Pancreas (tissue), 10 donors: Measurements from ENCODE around the gene WNT3A. TPM values are rescaled to one million over a fixed set of nuclear protein-coding genes. Genes with fewer than 3 reads are reported as not detected.

Experiments
- ATAC-seq, 4 donors: fragments of 200-7000 bp; cut with Tn5 transposase; one replicate each; pipeline versions ENCODE4 v1.8.0 to v1.9.1; 2020; ENCODE audit warnings: mild to moderate bottlenecking in 4 of 4, moderate library complexity in 4 of 4
- DNase-seq, 6 donors: peaks; one replicate each; pipeline ENCODE4 v3.0.0-alpha.2; 2020
- FAIRE-seq: peaks from 2 replicates; lab custom pipeline; 2012; peaks lifted over from hg19 to GRCh38; lab: Jason Lieb, UNC
- H3K27ac ChIP-seq, 4 donors: fragments of 200-600 bp; sonication (generic); 1 replicate in 3 of 4; 2 replicates in 1 of 4; pipeline versions ENCODE4 v1.5.0 to v1.8.0; 2020
- H3K27me3 ChIP-seq, 4 donors: fragments of 200-600 bp; one replicate each; pipeline ENCODE4 v1.8.0; 2021
- H3K36me3 ChIP-seq, 3 donors: fragments of 200-600 bp; sonication (generic) in 1 of 3; one replicate each; pipeline versions ENCODE4 v1.5.0 to v1.8.0; 2020 to 2021
- H3K4me1 ChIP-seq, 3 donors: fragments of 200-600 bp; one replicate each; pipeline ENCODE4 v1.8.0; 2021
- H3K4me3 ChIP-seq, 4 donors: fragments of 200-600 bp; sonication (generic) in 2 of 4; one replicate each; pipeline versions ENCODE4 v1.5.0 to v1.8.0; 2020 to 2021
- H3K9me3 ChIP-seq, 4 donors: fragments of 200-600 bp; one replicate each; pipeline ENCODE4 v1.8.0; 2021
- WGBS, 2 donors: extraction: QIAGEN DNeasy Blood & Tissue Kit; methylation state at CpG; one replicate each; pipeline ENCODE4 v1.1.7; 2013; 5-methylcytosine and 5-hydroxymethylcytosine counted together
- intact Hi-C, 3 donors: fragments of 100-400 bp; cut with DNase I; formaldehyde crosslinking; loops; one replicate each; pipeline versions ENCODE4 v1.11.1 to v1.14.2; 2022
- polyA plus RNA-seq, 2 donors: library from polyadenylated mRNA; stranded (reverse); fragments of 200-250 nt; gene quantifications; one replicate each; pipeline ENCODE4 v1.2.3, GENCODE V29; 2013
- total RNA-seq, 6 donors: library from RNA; stranded (reverse); fragmentation: NEBNext Ultra II Directional in 4 of 6; extraction: Animal tissue kit (Norgen Biotek cat#: 25700) in 4 of 6; gene quantifications; one replicate each; pipeline versions ENCODE4 v1.2.1 to v1.2.4, GENCODE V29; 2021 to 2023
- TF ChIP-seq, protein P1 (sequence below), 4 donors: fragments of 200-600 bp; sonication (generic) in 3 of 4; IDR thresholded peaks; one replicate each; pipeline versions ENCODE4 v1.5.0 to v1.8.0; 2021; ENCODE audit warnings: antibody characterized with exemption in 4 of 4
- donor health status: healthy with polysubstance abuse.
- donor health status: DM: no; HTN: no; CAD: no; lungs with moderate emphysema.
- donor health status: DM: no; HTN: no; CAD: no.
- donor health status: control.
- donor health status: control.
- donor health status: Bipolar disorder and iron deficiency.
- donor health status: DM: yes; HTN: yes; CAD: no.
- donor health status: DM: no; HTN: no; CAD: no.
- donor health status: DM: no; HTN: no; CAD: no.
- donor health status: DM: yes; HTN: yes; CAD: no.

WNT3A gene
- total and polyA plus RNA-seq, 8 donors, result 0.08 TPM; not detected in 7

DNA sequence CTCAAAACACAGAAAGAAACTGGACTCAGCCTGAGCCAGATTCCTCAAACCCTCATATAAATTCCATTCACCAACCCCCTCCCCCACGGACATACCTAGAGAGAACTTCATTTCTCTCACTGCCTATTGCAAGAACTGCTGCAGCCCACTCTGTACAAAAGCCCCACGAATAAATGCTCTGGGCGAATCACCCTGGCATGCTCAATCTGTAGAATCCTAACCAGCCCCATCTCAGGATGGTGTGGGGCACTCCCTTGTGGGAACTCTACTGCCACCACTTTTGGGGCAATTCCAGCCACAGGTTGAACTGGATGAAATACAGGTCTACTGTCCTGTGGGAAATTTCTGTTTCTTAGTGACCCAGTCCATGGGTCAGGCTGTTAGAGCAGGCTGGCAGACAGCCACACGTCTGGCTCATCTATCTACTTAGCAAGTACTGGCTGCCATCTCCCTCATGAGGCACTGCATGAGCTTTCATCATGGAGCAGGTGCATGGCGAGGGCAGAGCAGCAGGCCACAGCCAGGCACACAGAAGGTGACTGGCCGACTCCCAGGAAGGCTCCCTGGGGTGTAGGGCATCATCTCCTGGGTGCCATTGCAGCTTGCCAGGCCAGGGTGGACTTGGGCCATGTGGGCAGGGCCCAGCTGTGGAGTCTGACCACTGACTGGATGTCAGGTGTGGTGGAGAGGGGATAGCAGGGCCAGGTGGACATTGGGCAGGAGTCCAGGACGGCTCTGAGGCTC is 97.9 kb downstream of the WNT3A start:
- TF ChIP-seq, protein P1, sequence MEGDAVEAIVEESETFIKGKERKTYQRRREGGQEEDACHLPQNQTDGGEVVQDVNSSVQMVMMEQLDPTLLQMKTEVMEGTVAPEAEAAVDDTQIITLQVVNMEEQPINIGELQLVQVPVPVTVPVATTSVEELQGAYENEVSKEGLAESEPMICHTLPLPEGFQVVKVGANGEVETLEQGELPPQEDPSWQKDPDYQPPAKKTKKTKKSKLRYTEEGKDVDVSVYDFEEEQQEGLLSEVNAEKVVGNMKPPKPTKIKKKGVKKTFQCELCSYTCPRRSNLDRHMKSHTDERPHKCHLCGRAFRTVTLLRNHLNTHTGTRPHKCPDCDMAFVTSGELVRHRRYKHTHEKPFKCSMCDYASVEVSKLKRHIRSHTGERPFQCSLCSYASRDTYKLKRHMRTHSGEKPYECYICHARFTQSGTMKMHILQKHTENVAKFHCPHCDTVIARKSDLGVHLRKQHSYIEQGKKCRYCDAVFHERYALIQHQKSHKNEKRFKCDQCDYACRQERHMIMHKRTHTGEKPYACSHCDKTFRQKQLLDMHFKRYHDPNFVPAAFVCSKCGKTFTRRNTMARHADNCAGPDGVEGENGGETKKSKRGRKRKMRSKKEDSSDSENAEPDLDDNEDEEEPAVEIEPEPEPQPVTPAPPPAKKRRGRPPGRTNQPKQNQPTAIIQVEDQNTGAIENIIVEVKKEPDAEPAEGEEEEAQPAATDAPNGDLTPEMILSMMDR (IDR thresholded peaks at IDR 0.05), result no peak
- no peak overlapping the region for H3K27ac ChIP-seq
- intact Hi-C loops, result no loop called here
- H3K4me3 ChIP-seq, result no peak overlapping the region
- H3K36me3 ChIP-seq, result peaks cover 0 to 4% (median 0%) of the 10 kb centered on the region in 3 donors
- H3K9me3 ChIP-seq, result no peaks in the 10 kb centered on the region
- ATAC-seq (no peak), DNase-seq (peak in 5 of 6 donors; percentile 20 to 66 (median 35)), FAIRE-seq (no peak)
- no peaks in the 10 kb centered on the region for H3K27me3 ChIP-seq
- H3K4me1 ChIP-seq, result peaks cover 0 to 18% (median 4%) of the 10 kb centered on the region in 3 donors
- 47 to 58% methylated on average over 7 of the region's 7 CpGs for WGBS, 2 donors

- Histone ChIP-seq H3K9me3 (no peaks in the 10 kb centered on the region), H3K27me3 (no peaks in the 10 kb centered on the region), H3K36me3 (no peaks in the 10 kb centered on the region), H3K4me3 (no peak overlapping the region), H3K4me1 (peaks cover 2 to 18% (median 7%) of the 10 kb centered on the region in 3 donors), H3K27ac (no peak overlapping the region)
- FAIRE-seq, result no peak
- intact Hi-C loops, result no loop called here
- WGBS, 2 donors, result 78 to 85% methylated on average over 9 of the region's 9 CpGs
- DNase-seq, result peak in 4 of 6 donors; percentile 16 to 81 (median 32)
- TF ChIP-seq, protein P1 (IDR thresholded peaks at IDR 0.05), result no peak
- ATAC-seq, result no peak
Observed at GRCh38 chr1:228105270-228105995, 98.6 kb downstream of the WNT3A start.

GRCh38 chr1:228105996-228106799 is 99.4 kb downstream of the WNT3A start:
- no peak for ATAC-seq
- no peaks in the 10 kb centered on the region for H3K27me3 ChIP-seq
- FAIRE-seq, result no peak
- WGBS, 2 donors, result 74 to 76% methylated on average over 8 of the region's 8 CpGs
- H3K27ac ChIP-seq, result no peak overlapping the region
- H3K4me1 ChIP-seq, result peaks cover 5 to 18% (median 7%) of the 10 kb centered on the region in 3 donors
- H3K36me3 ChIP-seq, result no peaks in the 10 kb centered on the region
- DNase-seq, result peak in 2 of 6 donors; percentile 14 to 63
- H3K9me3 ChIP-seq, result no peaks in the 10 kb centered on the region
- TF ChIP-seq, protein P1 (IDR thresholded peaks at IDR 0.05), result no peak
- no peak overlapping the region for H3K4me3 ChIP-seq
- intact Hi-C loops, result no loop called here

DNA sequence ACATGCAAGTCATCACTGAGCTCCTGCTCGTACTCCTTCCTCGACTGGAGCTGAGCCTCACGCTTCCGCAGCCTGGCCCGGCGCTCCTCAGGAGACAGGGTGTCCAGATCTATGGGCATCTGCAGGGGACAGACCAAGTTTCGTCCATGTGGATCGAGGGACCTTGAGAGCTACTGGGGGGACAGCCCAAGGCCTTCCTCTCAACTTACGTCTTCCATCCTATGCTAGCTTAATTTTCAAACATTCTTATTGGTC is 99.9 kb downstream of the WNT3A start:
- Histone ChIP-seq H3K36me3 (no peaks in the 10 kb centered on the region), H3K4me3 (no peak overlapping the region), H3K27ac (no peak overlapping the region), H3K9me3 (no peaks in the 10 kb centered on the region), H3K4me1 (peaks cover 5 to 13% (median 7%) of the 10 kb centered on the region in 3 donors), H3K27me3 (no peaks in the 10 kb centered on the region)
- ATAC-seq (no peak), DNase-seq (no peak), FAIRE-seq (no peak)
- TF ChIP-seq, protein P1 (IDR thresholded peaks at IDR 0.05), result no peak
- WGBS, 2 donors, result 86 to 97% methylated on average over 9 of the region's 9 CpGs
- intact Hi-C loops, result no loop called here
